RWPE1 (cell line): ENCODE measurements around the gene SLC25A33.
A peak's percentile ranks its signal among the peaks of the same experiment; 100 is the strongest.

Experiments
- CTCF ChIA-PET: fragments of 350-600 bp; sonication (Branson Sonifier 250); formaldehyde crosslinking; extraction: SDS; loops from one replicate; lab custom pipeline; 2021; lab: Yijun Ruan, JAX
- POLR2A ChIA-PET: fragments of 400-600 bp; formaldehyde crosslinking; extraction: SDS; loops from one replicate; lab custom pipeline; 2020; ENCODE audit warnings: antibody characterized with exemption; ENCODE audit not compliant: low non-redundant PET; lab: Yijun Ruan, JAX
- DNase-seq: peaks from one replicate; pipeline ENCODE4 v3.0.0; 2012; ENCODE audit warnings: low spot score
- H3K27ac ChIP-seq: fragments of 450-650 bp; 2 replicates; pipeline ENCODE4 v1.5.1; 2017
- CTCF ChIP-seq: fragments of 450-650 bp; conservative IDR thresholded peaks from 2 replicates; pipeline ENCODE4 v1.5.1; 2017; ENCODE audit warnings: low read depth, mild to moderate bottlenecking

Gene SLC25A33

GRCh38 chr1:9601942-9602793, 62.9 kb downstream of the SLC25A33 start:
- POLR2A ChIA-PET, result no interaction called here
- no peak overlapping the region for H3K27ac ChIP-seq
- no peak for TF ChIP-seq CTCF
- no peak for DNase-seq
- CTCF ChIA-PET, result no interaction called here

- no peak overlapping the region for H3K27ac ChIP-seq
- no peak for TF ChIP-seq CTCF
- no peak for DNase-seq
- ChIA-PET POLR2A (no interaction called here), CTCF (no interaction called here)
Observed at GRCh38 chr1:9602794-9603167, 63.5 kb downstream of the SLC25A33 start.

DNA sequence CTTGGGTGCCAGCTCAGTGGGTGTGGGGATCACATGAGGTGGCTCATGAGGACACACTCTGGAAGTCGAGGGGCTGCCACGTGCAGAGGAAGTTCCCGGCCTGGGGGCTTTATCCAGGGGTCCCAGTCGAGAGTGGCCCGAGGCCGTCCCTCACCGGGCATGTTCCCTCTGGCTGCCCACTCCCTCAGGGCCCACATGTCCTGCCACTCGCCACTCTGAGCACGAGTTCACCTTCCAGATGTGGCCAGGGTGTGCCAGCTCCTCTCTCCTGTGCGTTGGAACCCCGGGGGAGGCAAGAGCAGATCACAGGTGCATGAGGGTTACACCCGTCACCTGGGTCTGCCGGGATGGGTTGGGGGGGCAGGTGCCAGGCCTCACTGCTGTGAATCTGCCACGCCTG, 64.0 kb downstream of the SLC25A33 start:
- CTCF ChIA-PET, result no interaction called here
- H3K27ac ChIP-seq, result no peak overlapping the region
- no peak for TF ChIP-seq CTCF
- POLR2A ChIA-PET, result no interaction called here
- no peak for DNase-seq

DNA sequence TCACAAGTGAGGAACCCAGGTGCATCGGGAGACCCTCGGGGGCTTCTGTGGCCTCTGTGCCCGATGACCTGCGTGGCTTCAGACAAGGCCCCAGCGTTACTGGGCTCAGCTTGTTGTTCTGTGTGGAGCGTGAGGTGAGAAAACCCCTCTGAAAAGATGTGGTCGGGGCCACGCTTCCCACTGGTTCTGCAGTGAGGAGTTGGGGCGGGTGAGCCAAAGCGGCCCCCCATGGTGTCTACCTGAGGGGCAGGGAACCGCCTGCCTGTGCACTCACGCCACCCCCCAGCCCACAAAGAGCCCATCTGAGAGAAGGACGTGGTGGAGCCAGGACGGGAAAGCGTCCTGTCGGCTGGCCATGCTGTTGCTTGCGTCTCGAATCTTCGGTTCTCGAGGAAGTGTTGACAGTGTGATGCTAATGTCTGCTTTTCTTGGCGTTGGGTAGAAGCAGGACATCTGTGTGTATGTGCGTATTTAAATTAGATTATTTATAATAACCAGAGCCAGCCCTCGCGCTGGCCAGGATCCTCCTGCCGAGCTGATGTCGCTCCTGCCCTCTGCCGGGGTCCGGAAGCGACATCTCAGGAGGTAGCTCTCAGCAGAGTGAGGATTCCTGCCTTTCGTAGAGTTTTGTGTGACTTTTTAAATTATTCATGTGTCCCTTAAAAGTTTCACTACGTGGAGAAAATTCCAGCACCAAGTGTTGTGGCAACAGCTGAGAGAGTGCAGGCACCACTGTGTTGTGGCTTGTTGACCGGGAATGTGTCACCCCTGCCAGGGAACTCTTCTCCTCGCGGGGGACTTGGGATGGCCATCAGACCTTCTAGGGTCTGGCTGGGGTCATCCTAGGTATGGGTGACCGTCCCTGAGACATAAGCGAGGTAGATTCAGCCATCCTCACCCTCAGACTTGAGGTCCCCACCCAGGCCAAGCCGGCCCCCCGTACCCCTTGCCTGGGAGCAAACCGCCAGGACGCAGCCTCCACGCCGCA, 64.8 kb downstream of the SLC25A33 start:
- DNase-seq, result no peak
- ChIA-PET CTCF (no interaction called here), POLR2A (no interaction called here)
- H3K27ac ChIP-seq, result no peak overlapping the region
- TF ChIP-seq CTCF, result no peak

GRCh38 chr1:9604836-9605235, 65.6 kb downstream of the SLC25A33 start:
- CTCF ChIA-PET, result no interaction called here
- TF ChIP-seq CTCF, result no peak
- DNase-seq, result no peak
- POLR2A ChIA-PET, result no interaction called here
- H3K27ac ChIP-seq, result peak overlapping the region; percentile 1; the same call in 1 of the 2 replicates

GRCh38 chr1:9605946-9606455, 66.7 kb downstream of the SLC25A33 start:
- no peak for TF ChIP-seq CTCF
- H3K27ac ChIP-seq, result no peak overlapping the region
- POLR2A ChIA-PET, result no interaction called here
- no peak for DNase-seq
- CTCF ChIA-PET, result no interaction called here
